Epithelial cell of prostate (primary cell): ENCODE measurements around the gene SNTG2.

Experiments
- DNase-seq: peaks from one replicate; pipeline ENCODE4 v3.0.0-alpha.2; 2011; ENCODE audit warnings: low read depth, low spot score
- H3K27ac ChIP-seq: fragments of 450-650 bp; 2 replicates; pipeline ENCODE4 v1.5.1; 2017; ENCODE audit warnings: mild to moderate bottlenecking

SNTG2 gene

GRCh38 chr2:1297372-1298159 lies 346.9 kb downstream of the SNTG2 start:
- no peak overlapping the region for H3K27ac ChIP-seq

GRCh38 chr2:1299043-1299442 lies 348.4 kb downstream of the SNTG2 start:
- H3K27ac ChIP-seq, result no peak overlapping the region
- DNase-seq, result no peak

More at GRCh38 chr2:1297372-1298159, 346.9 kb downstream of the SNTG2 start:
- DNase-seq, result no peak

- no peak for DNase-seq
- H3K27ac ChIP-seq, result no peak overlapping the region
Observed at GRCh38 chr2:1300284-1300683, 349.6 kb downstream of the SNTG2 start.

- DNase-seq, result no peak
- no peak overlapping the region for H3K27ac ChIP-seq
Observed at GRCh38 chr2:1301056-1301455, 350.4 kb downstream of the SNTG2 start.

- no peak overlapping the region for H3K27ac ChIP-seq
- no peak for DNase-seq
Observed at GRCh38 chr2:1305342-1306013, 354.8 kb downstream of the SNTG2 start.

- H3K27ac ChIP-seq, result no peak overlapping the region
- no peak for DNase-seq
Observed at GRCh38 chr2:1306014-1306686, 355.5 kb downstream of the SNTG2 start.

GRCh38 chr2:1306687-1307516 lies 356.3 kb downstream of the SNTG2 start:
- no peak overlapping the region for H3K27ac ChIP-seq
- DNase-seq, result no peak

- no peak for DNase-seq
- H3K27ac ChIP-seq, result no peak overlapping the region
Observed at GRCh38 chr2:1307670-1308069, 357.0 kb downstream of the SNTG2 start.

- DNase-seq, result no peak
- H3K27ac ChIP-seq, result no peak overlapping the region
Observed at GRCh38 chr2:1308678-1309077, 358.0 kb downstream of the SNTG2 start.

GRCh38 chr2:1309507-1309906 lies 358.9 kb downstream of the SNTG2 start:
- no peak for DNase-seq
- H3K27ac ChIP-seq, result no peak overlapping the region

GRCh38 chr2:1310202-1310601 lies 359.6 kb downstream of the SNTG2 start:
- no peak for DNase-seq
- no peak overlapping the region for H3K27ac ChIP-seq

- H3K27ac ChIP-seq, result no peak overlapping the region
- DNase-seq, result no peak
Observed at GRCh38 chr2:1310866-1311265, 360.2 kb downstream of the SNTG2 start.

- no peak for DNase-seq
- no peak overlapping the region for H3K27ac ChIP-seq
Observed at GRCh38 chr2:1313240-1313924, 362.7 kb downstream of the SNTG2 start.

GRCh38 chr2:1314254-1314653 lies 363.6 kb downstream of the SNTG2 start:
- no peak overlapping the region for H3K27ac ChIP-seq
- no peak for DNase-seq

GRCh38 chr2:1318366-1319009 lies 367.8 kb downstream of the SNTG2 start:
- no peak overlapping the region for H3K27ac ChIP-seq
- DNase-seq, result no peak

- DNase-seq, result no peak
- no peak overlapping the region for H3K27ac ChIP-seq
Observed at GRCh38 chr2:1319393-1319792, 368.7 kb downstream of the SNTG2 start.

- DNase-seq, result no peak
- H3K27ac ChIP-seq, result no peak overlapping the region
Observed at GRCh38 chr2:1321321-1321720, 370.7 kb downstream of the SNTG2 start.

- no peak for DNase-seq
- H3K27ac ChIP-seq, result no peak overlapping the region
Observed at GRCh38 chr2:1324884-1325283, 374.2 kb downstream of the SNTG2 start.

GRCh38 chr2:1328684-1329083 lies 378.0 kb downstream of the SNTG2 start:
- H3K27ac ChIP-seq, result no peak overlapping the region
- DNase-seq, result no peak
